GM23338 (cell line): ENCODE measurements around the gene WBP1. TPM values are rescaled to one million over a fixed set of nuclear protein-coding genes. Genes with fewer than 3 reads are reported as not detected.

Source experiments
- ATAC-seq: fragments of 200-7000 bp; cut with Tn5 transposase; 3 replicates; pipeline ENCODE4 v1.9.1; 2020
- DNase-seq: peaks from one replicate; pipeline ENCODE4 v3.0.0-alpha.2; 2015; ENCODE audit warnings: low spot score
- H2AFZ ChIP-seq: fragments of 200-600 bp; sonication (generic); 2 replicates; pipeline ENCODE4 v1.8.0; 2016; ENCODE audit warnings: antibody characterized with exemption, mild to moderate bottlenecking, moderate library complexity
- H3F3A ChIP-seq: fragments of 200-600 bp; sonication (generic); replicated peaks from 2 replicates; pipeline ENCODE4 v1.8.0; 2017; ENCODE audit warnings: antibody characterized with exemption, mixed run types, low read depth
- H3K27ac ChIP-seq: fragments of 200-600 bp; sonication (generic); 2 replicates; pipeline ENCODE4 v1.6.1; 2016; ENCODE audit warnings: low read depth
- H3K27me3 ChIP-seq: fragments of 200-600 bp; sonication (generic); 2 replicates; pipeline ENCODE4 v1.8.0; 2016; ENCODE audit warnings: mild to moderate bottlenecking, mixed run types, moderate library complexity; ENCODE audit not compliant: insufficient read depth
- H3K36me3 ChIP-seq: fragments of 200-600 bp; sonication (generic); 2 replicates; pipeline ENCODE4 v1.8.0; 2016; ENCODE audit warnings: mild to moderate bottlenecking; ENCODE audit not compliant: insufficient read depth
- H3K4me1 ChIP-seq: fragments of 200-600 bp; sonication (generic); 2 replicates; pipeline ENCODE4 v1.8.0; 2016; ENCODE audit warnings: mild to moderate bottlenecking, moderate library complexity; ENCODE audit not compliant: insufficient read depth
- H3K4me2 ChIP-seq: fragments of 200-600 bp; sonication (generic); 2 replicates; pipeline ENCODE4 v1.7.1; 2017; ENCODE audit warnings: mixed run types
- H3K4me3 ChIP-seq: fragments of 200-600 bp; sonication (generic); 2 replicates; pipeline ENCODE4 v1.6.1; 2016; ENCODE audit warnings: mixed run types
- H3K79me2 ChIP-seq: fragments of 200-600 bp; sonication (generic); replicated peaks from 2 replicates; pipeline ENCODE4 v1.8.0; 2017; ENCODE audit warnings: mild to moderate bottlenecking; ENCODE audit not compliant: insufficient read depth
- H3K9me2 ChIP-seq: fragments of 200-600 bp; sonication (generic); 2 replicates; pipeline ENCODE4 v1.8.0; 2017; ENCODE audit not compliant: insufficient read depth
- H4K20me1 ChIP-seq: fragments of 200-600 bp; sonication (generic); replicated peaks from 2 replicates; pipeline ENCODE4 v1.8.0; 2017; ENCODE audit warnings: mild to moderate bottlenecking; ENCODE audit not compliant: insufficient read depth
- H3K27ac Mint-ChIP-seq: 2 replicates; pipeline ENCODE4 v1.8.0; 2020; ENCODE audit warnings: inconsistent platforms, mild to moderate bottlenecking, moderate library complexity, mixed read lengths
- H3K27me3 Mint-ChIP-seq: 3 replicates; pipeline ENCODE4 v1.8.0; 2022; ENCODE audit warnings: low read depth, mild to moderate bottlenecking, moderate library complexity, mixed read lengths, inconsistent platforms; ENCODE audit not compliant: insufficient read depth, poor library complexity
- H3K36me3 Mint-ChIP-seq: 3 replicates; pipeline ENCODE4 v1.8.0; 2021; ENCODE audit warnings: low read depth, mild to moderate bottlenecking, inconsistent platforms, moderate library complexity, mixed read lengths
- H3K4me1 Mint-ChIP-seq: 3 replicates; pipeline ENCODE4 v1.8.0; 2020; ENCODE audit warnings: mild to moderate bottlenecking, inconsistent platforms, mixed read lengths
- H3K4me3 Mint-ChIP-seq: 3 replicates; pipeline ENCODE4 v1.8.0; 2021; ENCODE audit warnings: moderate library complexity, mild to moderate bottlenecking, inconsistent platforms, mixed read lengths
- H3K9me3 Mint-ChIP-seq: 3 replicates; pipeline ENCODE4 v1.8.0; 2020; ENCODE audit warnings: moderate library complexity, mild to moderate bottlenecking, inconsistent platforms, mixed read lengths
- CREB1 ChIP-seq: fragments of 250-450 bp; sonication (Bioruptor Pico); IDR thresholded peaks from 2 replicates; pipeline ENCODE4 v1.5.0; 2020; ENCODE audit warnings: low read depth, mild to moderate bottlenecking, moderate library complexity
- EZH2 ChIP-seq: fragments of 200-600 bp; sonication (generic); IDR thresholded peaks from one replicate; pipeline ENCODE4 v1.8.0; 2017; ENCODE audit warnings: antibody characterized with exemption, mild to moderate bottlenecking, low read depth; ENCODE audit not compliant: unreplicated experiment
- EZH2phosphoT487 ChIP-seq: fragments of 200-600 bp; sonication (generic); IDR thresholded peaks from one replicate; pipeline ENCODE4 v1.8.1; 2018; ENCODE audit warnings: antibody characterized with exemption; ENCODE audit not compliant: unreplicated experiment
- JUNB ChIP-seq: IDR thresholded peaks from one replicate; pipeline ENCODE4 v1.6.1; 2016; ENCODE audit warnings: antibody characterized with exemption; ENCODE audit not compliant: unreplicated experiment
- NANOG ChIP-seq: IDR thresholded peaks from 2 replicates; pipeline ENCODE4 v1.6.1; 2016; ENCODE audit warnings: antibody characterized with exemption, borderline replicate concordance
- POLR2AphosphoS5 ChIP-seq: IDR thresholded peaks from 2 replicates; pipeline ENCODE4 v1.6.1; 2016; ENCODE audit warnings: antibody characterized with exemption, low read depth
- STAT1 ChIP-seq: IDR thresholded peaks from one replicate; pipeline ENCODE4 v1.6.1; 2016; ENCODE audit warnings: antibody characterized with exemption; ENCODE audit not compliant: unreplicated experiment
- ZNF114 ChIP-seq: fragments of 250-450 bp; sonication (Bioruptor Pico); IDR thresholded peaks from 2 replicates; pipeline ENCODE4 v1.5.0; 2020; ENCODE audit warnings: mild to moderate bottlenecking, moderate library complexity
- ZNF331 ChIP-seq: fragments of 250-450 bp; sonication (Bioruptor Pico); IDR thresholded peaks from 2 replicates; pipeline ENCODE4 v1.5.0; 2020; ENCODE audit warnings: low read depth, mild to moderate bottlenecking, moderate library complexity
- polyA plus RNA-seq: library from polyadenylated mRNA; unstranded; fragments of >200 nt; fragmentation: Nextera tagmentation; extraction: Ambion mirVana; gene quantifications from 2 replicates; pipeline ENCODE4 v1.2.1, GENCODE V29; 2016
- total RNA-seq: library from RNA; depleted of rRNA; stranded (reverse); fragments of >200 nt; shearing (Covaris generic); gene quantifications from 2 replicates; pipeline ENCODE4 v1.2.3, GENCODE V29; 2014
- TF ChIP-seq, protein P1 (sequence below): IDR thresholded peaks from 2 replicates; pipeline ENCODE4 v1.6.1; 2016; ENCODE audit warnings: antibody characterized with exemption
- TF ChIP-seq, protein P2 (sequence below): fragments of 250-450 bp; sonication (Bioruptor Pico); IDR thresholded peaks from 2 replicates; pipeline ENCODE4 v1.5.0; 2020; ENCODE audit warnings: mild to moderate bottlenecking, moderate library complexity
- TF ChIP-seq, protein P3 (sequence below), 2 experiments: fragments of 200-600 bp in 1 of 2; sonication (generic) in 1 of 2; conservative IDR thresholded peaks; 2 replicates each; pipeline versions ENCODE4 v1.5.1 to v1.6.1; 2016 to 2017; ENCODE audit warnings: antibody characterized with exemption in 2 of 2, low read depth in 2 of 2, mild to moderate bottlenecking in 2 of 2, moderate library complexity in 1 of 2
- TF ChIP-seq, protein P4 (sequence below): IDR thresholded peaks from one replicate; pipeline ENCODE4 v1.6.1; 2018; ENCODE audit warnings: antibody characterized with exemption; ENCODE audit not compliant: unreplicated experiment

WBP1 gene
- total and polyA plus RNA-seq, 2 experiments from 2014 or later = 53.0 to 64.4 TPM

DNA sequence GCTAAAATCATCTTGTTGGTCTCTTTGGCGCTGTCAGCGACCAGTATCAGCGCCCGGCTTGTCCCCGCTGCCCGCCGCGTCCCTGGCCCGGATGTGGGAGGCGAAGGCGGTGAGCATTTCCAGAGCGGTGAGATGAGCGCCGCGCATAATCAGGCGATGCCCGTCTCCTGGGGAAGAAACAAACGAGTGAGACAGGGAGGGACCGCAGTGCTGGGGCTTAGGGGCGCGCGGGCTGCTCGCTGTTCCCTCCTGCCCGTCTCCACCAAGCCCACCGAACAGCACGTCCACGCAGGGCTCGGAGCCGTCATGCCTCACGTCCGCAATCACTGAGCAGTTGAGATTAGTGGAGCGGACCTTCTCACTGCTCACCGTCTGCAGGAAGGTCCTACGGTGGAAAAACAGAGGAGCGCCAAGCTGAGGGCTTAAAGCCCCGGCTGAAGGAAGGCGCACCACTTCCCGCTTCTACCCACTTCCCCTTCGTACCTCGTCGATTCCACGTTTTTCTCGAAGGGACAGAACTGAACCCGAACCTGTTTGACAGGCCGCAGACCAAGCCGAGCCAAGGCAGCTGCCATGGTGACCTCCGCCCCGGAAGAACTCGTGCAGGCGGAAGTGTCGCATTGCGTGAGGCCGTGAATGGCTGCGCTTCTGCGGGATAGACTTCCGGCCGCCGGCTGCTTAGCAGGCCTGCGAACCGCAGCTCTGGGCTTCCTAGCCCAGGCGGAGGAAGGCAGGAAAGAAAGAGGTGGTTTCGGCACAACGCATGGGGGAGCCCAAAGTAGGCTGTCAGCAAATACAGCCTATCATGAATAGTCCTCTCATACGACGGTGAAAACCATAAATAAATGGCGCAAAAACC lies 14.1 kb downstream of the WBP1 start, which contains the start of gene MRPL53:
Gene MRPL53, minus strand, starts transcription at position 595 of the 859 bp plus-strand sequence. Its CDS starts 20 bp downstream, at position 575.
- H3K9me2 ChIP-seq = no peaks in the 10 kb centered on the region
- no peaks in the 10 kb centered on the region; the same call in 2 of the 3 replicates for H3K9me3 Mint-ChIP-seq
- no peaks in the 10 kb centered on the region for H3K27me3 ChIP-seq
- H3K27ac Mint-ChIP-seq = peak within 1 kb of the TSS; percentile 98
- peak; percentile 98 for DNase-seq
- peaks cover 19% of the 10 kb centered on the region for H3K36me3 Mint-ChIP-seq
- peak; percentile 93 for ATAC-seq
- no peaks in the 10 kb centered on the region for H4K20me1 ChIP-seq
- H3F3A ChIP-seq = peaks cover 13% of the 10 kb centered on the region
- peak within 1 kb of the TSS; percentile 98 for H3K4me3 Mint-ChIP-seq
- H2AFZ ChIP-seq = peak within 1 kb of the TSS; percentile 72
- peaks cover 15% of the 10 kb centered on the region for H3K27me3 Mint-ChIP-seq
- TF ChIP-seq EZH2 = no peak
- no peak for TF ChIP-seq ZNF331 (CRISPR knock-in tag)
- no peak for TF ChIP-seq STAT1
- TF ChIP-seq, protein P1, sequence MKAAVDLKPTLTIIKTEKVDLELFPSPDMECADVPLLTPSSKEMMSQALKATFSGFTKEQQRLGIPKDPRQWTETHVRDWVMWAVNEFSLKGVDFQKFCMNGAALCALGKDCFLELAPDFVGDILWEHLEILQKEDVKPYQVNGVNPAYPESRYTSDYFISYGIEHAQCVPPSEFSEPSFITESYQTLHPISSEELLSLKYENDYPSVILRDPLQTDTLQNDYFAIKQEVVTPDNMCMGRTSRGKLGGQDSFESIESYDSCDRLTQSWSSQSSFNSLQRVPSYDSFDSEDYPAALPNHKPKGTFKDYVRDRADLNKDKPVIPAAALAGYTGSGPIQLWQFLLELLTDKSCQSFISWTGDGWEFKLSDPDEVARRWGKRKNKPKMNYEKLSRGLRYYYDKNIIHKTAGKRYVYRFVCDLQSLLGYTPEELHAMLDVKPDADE = peak; percentile 95
- TF ChIP-seq CREB1 (CRISPR knock-in tag) = peak; percentile 83
- no peak for TF ChIP-seq JUNB
- TF ChIP-seq, protein P2, sequence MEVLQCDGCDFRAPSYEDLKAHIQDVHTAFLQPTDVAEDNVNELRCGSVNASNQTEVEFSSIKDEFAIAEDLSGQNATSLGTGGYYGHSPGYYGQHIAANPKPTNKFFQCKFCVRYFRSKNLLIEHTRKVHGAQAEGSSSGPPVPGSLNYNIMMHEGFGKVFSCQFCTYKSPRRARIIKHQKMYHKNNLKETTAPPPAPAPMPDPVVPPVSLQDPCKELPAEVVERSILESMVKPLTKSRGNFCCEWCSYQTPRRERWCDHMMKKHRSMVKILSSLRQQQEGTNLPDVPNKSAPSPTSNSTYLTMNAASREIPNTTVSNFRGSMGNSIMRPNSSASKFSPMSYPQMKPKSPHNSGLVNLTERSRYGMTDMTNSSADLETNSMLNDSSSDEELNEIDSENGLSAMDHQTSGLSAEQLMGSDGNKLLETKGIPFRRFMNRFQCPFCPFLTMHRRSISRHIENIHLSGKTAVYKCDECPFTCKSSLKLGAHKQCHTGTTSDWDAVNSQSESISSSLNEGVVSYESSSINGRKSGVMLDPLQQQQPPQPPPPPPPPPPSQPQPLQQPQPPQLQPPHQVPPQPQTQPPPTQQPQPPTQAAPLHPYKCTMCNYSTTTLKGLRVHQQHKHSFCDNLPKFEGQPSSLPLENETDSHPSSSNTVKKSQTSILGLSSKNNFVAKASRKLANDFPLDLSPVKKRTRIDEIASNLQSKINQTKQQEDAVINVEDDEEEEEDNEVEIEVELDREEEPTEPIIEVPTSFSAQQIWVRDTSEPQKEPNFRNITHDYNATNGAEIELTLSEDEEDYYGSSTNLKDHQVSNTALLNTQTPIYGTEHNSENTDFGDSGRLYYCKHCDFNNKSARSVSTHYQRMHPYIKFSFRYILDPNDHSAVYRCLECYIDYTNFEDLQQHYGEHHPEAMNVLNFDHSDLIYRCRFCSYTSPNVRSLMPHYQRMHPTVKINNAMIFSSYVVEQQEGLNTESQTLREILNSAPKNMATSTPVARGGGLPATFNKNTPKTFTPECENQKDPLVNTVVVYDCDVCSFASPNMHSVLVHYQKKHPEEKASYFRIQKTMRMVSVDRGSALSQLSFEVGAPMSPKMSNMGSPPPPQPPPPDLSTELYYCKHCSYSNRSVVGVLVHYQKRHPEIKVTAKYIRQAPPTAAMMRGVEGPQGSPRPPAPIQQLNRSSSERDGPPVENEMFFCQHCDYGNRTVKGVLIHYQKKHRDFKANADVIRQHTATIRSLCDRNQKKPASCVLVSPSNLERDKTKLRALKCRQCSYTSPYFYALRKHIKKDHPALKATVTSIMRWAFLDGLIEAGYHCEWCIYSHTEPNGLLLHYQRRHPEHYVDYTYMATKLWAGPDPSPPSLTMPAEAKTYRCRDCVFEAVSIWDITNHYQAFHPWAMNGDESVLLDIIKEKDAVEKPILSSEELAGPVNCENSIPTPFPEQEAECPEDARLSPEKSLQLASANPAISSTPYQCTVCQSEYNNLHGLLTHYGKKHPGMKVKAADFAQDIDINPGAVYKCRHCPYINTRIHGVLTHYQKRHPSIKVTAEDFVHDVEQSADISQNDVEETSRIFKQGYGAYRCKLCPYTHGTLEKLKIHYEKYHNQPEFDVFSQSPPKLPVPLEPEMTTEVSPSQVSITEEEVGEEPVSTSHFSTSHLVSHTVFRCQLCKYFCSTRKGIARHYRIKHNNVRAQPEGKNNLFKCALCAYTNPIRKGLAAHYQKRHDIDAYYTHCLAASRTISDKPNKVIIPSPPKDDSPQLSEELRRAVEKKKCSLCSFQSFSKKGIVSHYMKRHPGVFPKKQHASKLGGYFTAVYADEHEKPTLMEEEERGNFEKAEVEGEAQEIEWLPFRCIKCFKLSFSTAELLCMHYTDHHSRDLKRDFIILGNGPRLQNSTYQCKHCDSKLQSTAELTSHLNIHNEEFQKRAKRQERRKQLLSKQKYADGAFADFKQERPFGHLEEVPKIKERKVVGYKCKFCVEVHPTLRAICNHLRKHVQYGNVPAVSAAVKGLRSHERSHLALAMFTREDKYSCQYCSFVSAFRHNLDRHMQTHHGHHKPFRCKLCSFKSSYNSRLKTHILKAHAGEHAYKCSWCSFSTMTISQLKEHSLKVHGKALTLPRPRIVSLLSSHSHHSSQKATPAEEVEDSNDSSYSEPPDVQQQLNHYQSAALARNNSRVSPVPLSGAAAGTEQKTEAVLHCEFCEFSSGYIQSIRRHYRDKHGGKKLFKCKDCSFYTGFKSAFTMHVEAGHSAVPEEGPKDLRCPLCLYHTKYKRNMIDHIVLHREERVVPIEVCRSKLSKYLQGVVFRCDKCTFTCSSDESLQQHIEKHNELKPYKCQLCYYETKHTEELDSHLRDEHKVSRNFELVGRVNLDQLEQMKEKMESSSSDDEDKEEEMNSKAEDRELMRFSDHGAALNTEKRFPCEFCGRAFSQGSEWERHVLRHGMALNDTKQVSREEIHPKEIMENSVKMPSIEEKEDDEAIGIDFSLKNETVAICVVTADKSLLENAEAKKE = no peak
- no peak for TF ChIP-seq NANOG
- TF ChIP-seq ZNF114 (CRISPR knock-in tag) = no peak
- TF ChIP-seq, protein P3, sequence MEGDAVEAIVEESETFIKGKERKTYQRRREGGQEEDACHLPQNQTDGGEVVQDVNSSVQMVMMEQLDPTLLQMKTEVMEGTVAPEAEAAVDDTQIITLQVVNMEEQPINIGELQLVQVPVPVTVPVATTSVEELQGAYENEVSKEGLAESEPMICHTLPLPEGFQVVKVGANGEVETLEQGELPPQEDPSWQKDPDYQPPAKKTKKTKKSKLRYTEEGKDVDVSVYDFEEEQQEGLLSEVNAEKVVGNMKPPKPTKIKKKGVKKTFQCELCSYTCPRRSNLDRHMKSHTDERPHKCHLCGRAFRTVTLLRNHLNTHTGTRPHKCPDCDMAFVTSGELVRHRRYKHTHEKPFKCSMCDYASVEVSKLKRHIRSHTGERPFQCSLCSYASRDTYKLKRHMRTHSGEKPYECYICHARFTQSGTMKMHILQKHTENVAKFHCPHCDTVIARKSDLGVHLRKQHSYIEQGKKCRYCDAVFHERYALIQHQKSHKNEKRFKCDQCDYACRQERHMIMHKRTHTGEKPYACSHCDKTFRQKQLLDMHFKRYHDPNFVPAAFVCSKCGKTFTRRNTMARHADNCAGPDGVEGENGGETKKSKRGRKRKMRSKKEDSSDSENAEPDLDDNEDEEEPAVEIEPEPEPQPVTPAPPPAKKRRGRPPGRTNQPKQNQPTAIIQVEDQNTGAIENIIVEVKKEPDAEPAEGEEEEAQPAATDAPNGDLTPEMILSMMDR (conservative IDR thresholded peaks at IDR 0.05; ENCODE audit: low read depth in 2 of 2) = no peak; a peak in 1 of 4 replicates
- no peak for TF ChIP-seq EZH2phosphoT487
- TF ChIP-seq, protein P4, sequence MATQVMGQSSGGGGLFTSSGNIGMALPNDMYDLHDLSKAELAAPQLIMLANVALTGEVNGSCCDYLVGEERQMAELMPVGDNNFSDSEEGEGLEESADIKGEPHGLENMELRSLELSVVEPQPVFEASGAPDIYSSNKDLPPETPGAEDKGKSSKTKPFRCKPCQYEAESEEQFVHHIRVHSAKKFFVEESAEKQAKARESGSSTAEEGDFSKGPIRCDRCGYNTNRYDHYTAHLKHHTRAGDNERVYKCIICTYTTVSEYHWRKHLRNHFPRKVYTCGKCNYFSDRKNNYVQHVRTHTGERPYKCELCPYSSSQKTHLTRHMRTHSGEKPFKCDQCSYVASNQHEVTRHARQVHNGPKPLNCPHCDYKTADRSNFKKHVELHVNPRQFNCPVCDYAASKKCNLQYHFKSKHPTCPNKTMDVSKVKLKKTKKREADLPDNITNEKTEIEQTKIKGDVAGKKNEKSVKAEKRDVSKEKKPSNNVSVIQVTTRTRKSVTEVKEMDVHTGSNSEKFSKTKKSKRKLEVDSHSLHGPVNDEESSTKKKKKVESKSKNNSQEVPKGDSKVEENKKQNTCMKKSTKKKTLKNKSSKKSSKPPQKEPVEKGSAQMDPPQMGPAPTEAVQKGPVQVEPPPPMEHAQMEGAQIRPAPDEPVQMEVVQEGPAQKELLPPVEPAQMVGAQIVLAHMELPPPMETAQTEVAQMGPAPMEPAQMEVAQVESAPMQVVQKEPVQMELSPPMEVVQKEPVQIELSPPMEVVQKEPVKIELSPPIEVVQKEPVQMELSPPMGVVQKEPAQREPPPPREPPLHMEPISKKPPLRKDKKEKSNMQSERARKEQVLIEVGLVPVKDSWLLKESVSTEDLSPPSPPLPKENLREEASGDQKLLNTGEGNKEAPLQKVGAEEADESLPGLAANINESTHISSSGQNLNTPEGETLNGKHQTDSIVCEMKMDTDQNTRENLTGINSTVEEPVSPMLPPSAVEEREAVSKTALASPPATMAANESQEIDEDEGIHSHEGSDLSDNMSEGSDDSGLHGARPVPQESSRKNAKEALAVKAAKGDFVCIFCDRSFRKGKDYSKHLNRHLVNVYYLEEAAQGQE = no peak
- TF ChIP-seq POLR2AphosphoS5 = peak; percentile 99
- no peaks in the 10 kb centered on the region for H3K79me2 ChIP-seq
- H3K4me1 ChIP-seq = peaks cover 7% of the 10 kb centered on the region; the same call in 1 of the 2 replicates
- H3K4me3 ChIP-seq = peak within 1 kb of the TSS; percentile 80
- H3K36me3 ChIP-seq = no peaks in the 10 kb centered on the region
- peaks cover 2% of the 10 kb centered on the region; the same call in 1 of the 3 replicates for H3K4me1 Mint-ChIP-seq
- H3K4me2 ChIP-seq = peak within 1 kb of the TSS; percentile 92
- peak within 1 kb of the TSS; percentile 96 for H3K27ac ChIP-seq
